Liver (tissue), 3 donors: Measurements from ENCODE around the gene CHMP1A.
"Not testable (repeated sequence)": the region's sequence is repeated elsewhere in the genome, so short reads cannot be mapped to it uniquely, and the experiment has no call there.

Source experiments
- ATF3 ChIP-seq: IDR thresholded peaks from 2 replicates; pipeline ENCODE4 v1.6.1; 2016; ENCODE audit warnings: antibody characterized with exemption
- CTCF ChIP-seq: fragments of 150-350 bp; IDR thresholded peaks from 2 replicates; pipeline ENCODE4 v1.5.1; 2017; ENCODE audit warnings: improper control_type of control experiment, low read depth, low read length; ENCODE audit not compliant: missing input control
- GABPA ChIP-seq, 2 donors: IDR thresholded peaks in 1 of 2; conservative IDR thresholded peaks in 1 of 2; 2 replicates each; pipeline ENCODE4 v1.6.1; 2016; ENCODE audit warnings: antibody characterized with exemption in 2 of 2, mild to moderate bottlenecking in 1 of 2, moderate library complexity in 1 of 2
- HNF4G ChIP-seq: IDR thresholded peaks from 2 replicates; pipeline ENCODE4 v1.6.1; 2016; ENCODE audit warnings: antibody characterized with exemption
- JUND ChIP-seq, 2 donors: IDR thresholded peaks; 2 replicates each; pipeline ENCODE4 v1.6.1; 2016; ENCODE audit warnings: antibody characterized with exemption in 2 of 2
- MAX ChIP-seq: IDR thresholded peaks from 2 replicates; pipeline ENCODE4 v1.6.1; 2016; ENCODE audit warnings: antibody characterized with exemption
- RAD21 ChIP-seq, 2 donors: IDR thresholded peaks; 2 replicates each; pipeline ENCODE4 v1.6.1; 2016; ENCODE audit warnings: antibody characterized with exemption in 2 of 2, mild to moderate bottlenecking in 2 of 2
- REST ChIP-seq: IDR thresholded peaks from 2 replicates; pipeline ENCODE4 v1.6.1; 2016; ENCODE audit warnings: antibody characterized with exemption, mild to moderate bottlenecking
- RXRA ChIP-seq, 2 donors: IDR thresholded peaks; 2 replicates each; pipeline ENCODE4 v1.6.1; 2017 to 2018; ENCODE audit warnings: antibody characterized with exemption in 2 of 2, mild to moderate bottlenecking in 1 of 2
- SP1 ChIP-seq: IDR thresholded peaks from 2 replicates; pipeline ENCODE4 v1.6.1; 2018; ENCODE audit warnings: antibody characterized with exemption, mild to moderate bottlenecking
- TAF1 ChIP-seq: conservative IDR thresholded peaks from 2 replicates; pipeline ENCODE4 v1.6.1; 2016; ENCODE audit warnings: antibody characterized with exemption, mild to moderate bottlenecking
- YY1 ChIP-seq: IDR thresholded peaks from 2 replicates; pipeline ENCODE4 v1.6.1; 2016; ENCODE audit warnings: antibody characterized with exemption, mild to moderate bottlenecking
- ZBTB33 ChIP-seq: IDR thresholded peaks from 2 replicates; pipeline ENCODE4 v1.6.1; 2016; ENCODE audit warnings: antibody characterized with exemption
- donor health status: healthy.
- donor health status: healthy.

GRCh38 chr16:89634463-89635385, 22.8 kb downstream of the CHMP1A start:
- TF ChIP-seq RAD21 (IDR thresholded peaks at IDR 0.05); CTCF; TAF1; SP1; GABPA (IDR thresholded peaks at IDR 0.05 in 1 of 2, conservative IDR thresholded peaks at IDR 0.05 in 1 of 2); HNF4G; YY1; ZBTB33; MAX; ATF3; REST; RXRA (IDR thresholded peaks at IDR 0.05); JUND (IDR thresholded peaks at IDR 0.05): not testable (repeated sequence)
